Measurements from ENCODE around the gene PRSS22.

The PRSS22 gene

GRCh38 chr16:2816751-2817339, 41.1 kb downstream of the PRSS22 start, which contains the start of gene PRSS21:
Gene PRSS21 (plus strand): TSS chr16:2817237. CDS start chr16:2817269, 32 bp downstream.
- DNase-seq (ENCODE audit: low read depth, low spot score): no peak

DNA sequence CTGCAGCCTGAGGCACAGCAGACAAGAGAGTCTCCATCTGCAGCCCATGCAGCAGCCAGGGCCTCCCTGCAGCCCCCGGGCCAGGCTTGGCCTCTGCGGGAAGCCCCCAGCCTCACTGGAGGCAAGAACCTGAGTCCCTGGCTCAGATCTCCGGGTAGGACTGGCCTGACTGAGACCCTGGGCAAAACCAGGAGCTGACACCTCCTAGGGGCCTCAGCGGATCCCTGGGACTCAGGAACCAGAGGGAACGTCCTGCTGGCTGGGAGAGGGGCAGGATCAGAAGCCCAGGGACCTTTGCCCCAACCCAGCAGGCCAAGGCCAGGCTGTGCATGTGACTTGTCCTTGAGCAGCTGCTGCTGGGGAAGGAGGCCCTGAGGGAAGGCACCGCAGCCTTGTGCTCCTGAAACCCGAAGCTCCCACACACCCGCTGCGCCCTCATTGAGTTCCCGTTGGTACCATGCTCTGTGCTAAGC, 42.6 kb downstream of the PRSS22 start:
- no peak for DNase-seq (ENCODE audit: low read depth, low spot score)

DNA sequence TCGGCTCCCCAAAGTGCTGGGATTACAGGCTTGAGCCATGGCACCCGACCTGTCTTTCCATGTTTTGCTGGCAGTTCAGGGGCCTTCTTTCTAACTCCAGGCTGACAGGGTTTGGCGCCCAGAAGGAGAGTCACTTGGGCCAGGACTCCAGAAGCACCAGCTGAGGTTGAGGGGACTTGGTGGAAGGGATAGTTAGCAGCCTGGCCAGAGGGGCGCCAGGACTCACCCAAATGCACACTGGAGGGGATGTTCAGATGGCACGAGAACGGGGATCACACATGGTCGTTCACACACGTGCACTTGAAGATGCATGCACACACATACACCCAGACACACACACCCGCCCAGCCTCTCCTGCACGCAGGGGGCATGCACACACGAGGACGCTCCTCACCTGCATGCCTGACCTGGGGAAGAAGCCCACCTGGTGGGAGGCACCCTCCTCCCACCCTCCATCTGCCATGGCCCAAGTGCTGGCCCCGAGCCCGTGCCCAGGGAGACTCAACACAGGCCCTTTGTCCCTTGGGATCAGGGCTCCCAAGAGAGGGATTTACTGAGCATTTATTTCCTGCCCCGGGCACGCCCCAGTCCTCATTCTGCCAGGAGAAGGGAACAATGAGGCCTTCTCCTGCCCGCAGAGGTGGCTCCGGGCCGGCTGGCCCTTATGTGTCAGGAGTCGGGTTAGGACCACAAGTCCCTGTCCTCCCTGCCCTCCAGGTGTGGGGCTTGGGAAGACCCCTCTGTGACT, 43.2 kb downstream of the PRSS22 start:
- DNase-seq (ENCODE audit: low read depth, low spot score): no peak

DNA sequence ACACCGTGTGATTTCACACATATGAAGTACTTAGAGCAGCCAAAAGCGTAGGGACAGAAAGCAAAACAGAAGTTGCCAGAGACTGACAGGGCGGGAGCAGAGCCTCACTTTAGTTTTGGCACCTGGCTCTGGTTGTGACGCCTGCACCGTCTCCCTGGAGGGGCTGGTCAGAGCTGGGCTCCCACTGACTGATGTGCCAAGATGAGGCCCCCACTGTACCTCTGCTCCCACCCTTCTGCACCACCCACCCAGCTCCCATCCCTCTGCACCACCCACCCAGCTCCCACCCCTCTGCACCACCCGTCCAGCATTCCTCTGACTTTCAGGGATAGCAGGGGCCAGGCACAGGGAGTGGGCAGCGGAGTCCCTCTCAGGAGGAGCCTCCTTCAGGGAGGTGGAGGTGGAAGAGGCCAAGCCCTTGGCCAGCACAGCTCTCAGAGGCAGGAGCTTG, 44.2 kb downstream of the PRSS22 start:
- DNase-seq (ENCODE audit: low read depth, low spot score): no peak

DNA sequence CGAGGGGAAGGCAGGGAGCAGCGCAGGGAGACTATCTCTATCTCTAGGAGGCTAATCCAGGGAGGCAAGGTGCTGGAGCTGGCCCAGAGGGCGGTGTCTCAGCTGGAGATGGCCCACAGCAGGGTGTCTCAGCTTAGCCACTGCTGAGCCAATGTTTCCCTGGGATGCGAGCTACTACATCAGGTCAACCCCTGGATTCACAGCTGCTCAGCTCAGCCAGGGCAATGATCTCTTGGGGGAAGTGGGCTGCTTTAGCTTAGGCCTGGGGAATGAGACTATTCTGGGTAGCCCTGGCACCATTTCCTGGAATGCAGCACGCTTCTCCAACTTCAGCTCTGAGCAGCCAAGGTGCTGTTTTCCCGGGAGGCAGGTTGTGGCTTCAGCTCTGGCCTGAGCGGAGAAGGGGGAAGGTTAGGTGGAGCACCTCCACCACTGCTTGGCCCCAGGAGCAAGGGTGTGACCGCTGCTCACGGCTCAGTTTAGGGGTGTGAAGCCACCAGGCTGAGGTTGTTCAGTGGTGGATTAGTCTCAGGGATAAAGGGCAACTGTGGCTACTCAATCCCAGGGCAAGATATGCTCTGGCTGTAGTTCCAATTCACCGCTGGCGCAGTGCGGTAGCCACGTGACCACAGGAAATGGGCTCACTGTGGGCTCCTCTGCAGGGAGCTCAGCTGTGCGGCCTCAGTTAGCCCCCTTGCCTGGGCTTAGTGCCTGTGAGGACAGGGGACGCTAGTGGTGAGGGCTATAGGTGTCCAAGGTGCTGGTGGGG, 46.1 kb downstream of the PRSS22 start:
- DNase-seq (ENCODE audit: low read depth, low spot score): no peak

GRCh38 chr16:2810651-2811050, 47.3 kb downstream of the PRSS22 start:
- DNase-seq (ENCODE audit: low read depth, low spot score): no peak

GRCh38 chr16:2809149-2809760, 48.7 kb downstream of the PRSS22 start:
- no peak for DNase-seq (ENCODE audit: low read depth, low spot score)

DNA sequence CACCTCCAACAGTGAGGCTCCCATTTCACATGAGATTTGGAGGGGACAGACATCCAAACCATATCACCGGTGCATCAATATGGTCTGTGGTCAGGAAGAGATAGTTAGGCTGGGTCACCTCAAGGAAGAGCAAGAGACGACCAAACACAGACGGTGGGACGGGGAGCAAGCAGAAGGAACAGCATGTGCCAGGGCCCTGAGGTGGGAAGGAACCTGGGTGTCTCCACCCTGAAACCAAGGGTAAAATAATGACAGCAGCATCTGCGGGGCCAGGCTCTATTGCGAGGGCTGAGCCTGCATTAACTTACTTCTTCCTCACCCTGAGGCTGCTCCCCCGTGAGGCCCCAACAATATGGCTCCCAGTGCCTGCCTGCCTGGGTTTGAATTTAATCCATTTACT, 49.8 kb downstream of the PRSS22 start:
- DNase-seq (ENCODE audit: low read depth, low spot score): no peak

DNA sequence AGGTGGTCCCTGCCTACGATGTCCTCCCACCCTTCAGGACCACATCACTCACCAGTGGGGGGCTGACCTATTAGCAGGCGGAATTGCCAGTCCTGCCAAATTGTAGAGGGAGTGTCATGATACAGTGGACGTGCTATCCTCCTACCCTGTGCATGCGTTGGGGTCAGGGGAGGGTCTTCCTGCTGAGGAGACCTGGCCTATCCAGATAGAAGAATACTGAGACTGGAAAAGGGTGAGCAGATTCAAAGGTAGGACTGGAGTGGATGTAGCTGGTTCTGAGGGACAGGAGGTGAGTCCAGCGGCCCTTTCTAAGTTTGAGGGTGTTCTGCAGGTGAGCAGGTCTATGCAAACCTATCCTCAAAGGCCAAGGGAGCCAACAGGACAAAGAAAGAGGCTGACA, 51.7 kb downstream of the PRSS22 start:
- no peak for DNase-seq (ENCODE audit: low read depth, low spot score)

- DNase-seq (ENCODE audit: low read depth, low spot score): no peak
These were observed 53.2 kb downstream of the PRSS22 start for GRCh38 chr16:2804728-2805127.

DNA sequence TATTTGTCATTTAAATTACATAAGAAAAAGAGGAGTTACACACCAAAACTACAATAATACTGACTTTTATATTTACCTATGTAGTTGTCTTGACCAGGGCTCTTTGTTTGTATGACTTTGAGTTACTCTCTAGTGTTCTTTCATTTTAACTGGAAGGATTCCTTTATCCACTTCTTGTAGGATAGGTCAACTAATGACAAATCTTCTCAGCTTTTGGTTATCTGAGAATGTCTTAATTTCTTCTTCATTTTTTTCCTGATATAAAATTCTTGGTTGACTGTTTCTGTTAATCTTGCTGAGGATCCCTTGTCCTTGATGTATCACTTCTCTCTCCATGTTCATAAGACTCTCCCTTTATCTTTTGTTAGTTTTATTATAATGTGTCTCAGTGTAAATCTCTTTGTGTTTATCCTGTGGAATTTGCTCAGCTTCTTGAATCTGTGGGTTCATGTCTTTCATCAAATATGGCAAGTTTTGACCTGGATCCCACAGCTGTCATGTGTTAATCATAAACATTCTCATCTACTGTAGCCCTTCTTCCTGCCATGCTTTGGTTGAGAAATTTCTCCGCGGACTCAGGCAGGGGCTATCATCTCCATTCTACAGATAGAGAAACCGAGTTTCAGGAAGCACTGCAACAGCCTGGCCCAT, 54.3 kb downstream of the PRSS22 start:
- no peak for DNase-seq (ENCODE audit: low read depth, low spot score)

Measured in ELF-1 (cell line).